Glomerular endothelial cell (primary cell): Measurements from ENCODE around the gene TERB1. TPM values are rescaled to one million over a fixed set of nuclear protein-coding genes. Genes with fewer than 3 reads are reported as not detected.

Source experiments
- DNase-seq: peaks from one replicate; pipeline ENCODE4 v3.0.0-alpha.2; 2011; ENCODE audit warnings: low read depth, low spot score; ENCODE audit errors: extremely low read depth
- total RNA-seq: library from RNA; depleted of rRNA; stranded (reverse); fragments of >200 nt; gene quantifications from 2 replicates; pipeline ENCODE4 v1.2.3, GENCODE V29; 2015

The TERB1 gene
- total RNA-seq, 1 donor from 2014 or later = not detected

DNA sequence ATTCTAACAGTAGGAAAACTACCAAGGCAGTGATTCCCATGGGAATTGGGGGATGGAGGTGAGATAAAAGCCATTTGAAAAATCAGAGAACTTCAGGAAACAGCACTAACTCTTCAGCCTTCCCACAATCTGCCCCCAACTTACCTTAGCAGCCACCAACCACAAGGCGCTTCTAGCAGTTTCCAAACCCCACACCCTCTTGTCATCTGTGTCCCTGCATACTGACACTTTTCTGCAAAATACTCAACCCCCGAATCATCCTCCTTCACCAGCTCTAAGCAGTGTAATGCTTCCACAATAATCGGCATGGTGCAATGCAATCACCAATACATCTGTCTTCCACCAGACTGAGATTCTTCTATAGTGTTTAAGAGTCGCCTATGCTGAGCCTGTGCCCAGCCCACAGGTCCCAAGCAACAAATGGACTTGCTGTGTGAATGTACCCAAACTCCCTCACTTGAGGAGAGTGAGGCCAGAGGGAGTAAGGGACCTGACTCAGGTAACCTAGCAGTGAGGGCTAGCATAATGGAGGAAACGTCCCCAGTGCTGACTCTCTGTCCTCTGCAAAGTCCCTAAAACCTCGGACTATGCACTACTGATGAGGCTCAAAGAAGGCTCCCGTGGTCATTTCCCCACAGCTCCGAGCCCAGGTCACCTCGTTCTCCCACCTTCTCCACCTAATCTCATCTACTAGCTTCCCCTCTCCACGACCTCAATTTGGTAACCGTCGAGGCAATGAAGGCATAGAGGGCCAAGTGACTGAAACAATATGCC, 50.9 kb downstream of the TERB1 start:
- DNase-seq = no peak

DNA sequence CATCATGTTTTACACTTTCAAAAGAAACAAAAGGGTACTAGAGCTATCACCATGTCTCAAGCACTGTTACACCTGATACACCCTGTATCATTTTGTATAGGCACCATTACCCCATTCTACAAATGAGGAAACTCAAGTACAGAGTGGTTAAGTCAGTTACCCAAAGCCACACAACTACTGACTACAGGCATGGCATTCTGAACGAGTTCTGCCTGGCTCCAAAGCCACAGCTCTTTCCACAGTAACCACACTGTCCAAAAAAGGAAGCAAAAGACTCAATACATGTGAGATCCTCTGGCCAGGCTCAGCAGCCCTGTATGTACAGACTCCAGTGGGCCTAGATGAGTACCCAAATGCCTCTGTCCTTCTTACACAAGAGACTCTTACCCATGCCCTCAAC, 54.7 kb downstream of the TERB1 start:
- DNase-seq = no peak

DNA sequence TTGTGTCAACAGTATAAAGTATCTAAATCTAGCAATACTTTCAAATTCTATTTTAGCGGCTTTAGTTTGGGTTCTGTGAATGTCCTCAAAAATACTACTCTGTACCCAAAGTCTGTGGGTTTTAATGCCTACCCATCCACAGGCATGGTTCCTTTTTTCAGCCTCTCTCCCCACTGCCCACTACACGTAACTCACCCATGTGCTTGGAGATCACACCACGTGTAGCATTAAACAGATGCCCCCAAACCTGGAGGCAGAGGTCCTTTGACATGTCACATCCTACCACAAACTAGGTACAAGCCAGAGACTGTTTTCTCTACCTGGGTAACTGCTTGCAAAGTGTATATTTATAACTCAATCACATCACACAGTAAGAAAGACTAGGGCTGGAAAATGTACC, 55.3 kb downstream of the TERB1 start:
- no peak for DNase-seq

DNA sequence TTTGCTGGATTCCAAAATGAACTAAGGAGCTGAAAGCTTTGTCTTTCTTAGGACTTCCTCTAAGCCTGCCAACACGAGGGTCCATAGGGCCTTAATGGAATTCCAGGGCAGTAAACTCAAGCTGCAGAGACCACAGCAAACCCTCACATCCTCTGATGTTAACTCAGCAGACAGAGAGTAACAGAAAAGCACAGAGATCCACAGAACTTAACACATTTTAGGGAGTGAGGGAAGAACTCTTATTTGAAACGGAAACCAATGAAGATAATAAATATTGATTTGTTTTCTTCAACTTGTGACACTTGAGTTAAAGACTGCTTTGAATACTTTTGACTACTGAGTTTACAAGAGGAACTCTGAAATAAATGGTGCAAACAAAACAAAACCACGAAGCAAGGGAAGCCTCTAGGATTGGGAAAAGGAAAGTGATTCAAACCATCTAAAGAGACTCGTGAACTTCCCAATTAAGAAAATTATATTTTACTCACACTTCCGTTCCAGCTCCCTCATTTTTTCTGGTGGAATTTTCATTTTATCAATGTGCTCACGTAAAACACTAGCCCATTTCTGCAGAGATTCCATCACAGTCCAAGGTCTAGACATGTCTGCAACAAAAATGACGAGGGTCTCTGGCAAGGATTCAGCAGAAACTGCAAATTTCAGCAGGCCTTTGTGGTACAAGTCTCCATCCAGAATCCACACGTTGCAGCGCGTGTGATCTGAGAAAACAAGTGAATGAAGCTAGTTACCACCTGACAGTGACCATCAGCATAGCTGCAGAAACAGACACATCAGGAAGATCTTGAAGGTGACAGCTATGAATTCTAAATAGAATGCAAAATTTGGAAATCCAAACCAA, 59.2 kb downstream of the TERB1 start:
- no peak for DNase-seq

DNA sequence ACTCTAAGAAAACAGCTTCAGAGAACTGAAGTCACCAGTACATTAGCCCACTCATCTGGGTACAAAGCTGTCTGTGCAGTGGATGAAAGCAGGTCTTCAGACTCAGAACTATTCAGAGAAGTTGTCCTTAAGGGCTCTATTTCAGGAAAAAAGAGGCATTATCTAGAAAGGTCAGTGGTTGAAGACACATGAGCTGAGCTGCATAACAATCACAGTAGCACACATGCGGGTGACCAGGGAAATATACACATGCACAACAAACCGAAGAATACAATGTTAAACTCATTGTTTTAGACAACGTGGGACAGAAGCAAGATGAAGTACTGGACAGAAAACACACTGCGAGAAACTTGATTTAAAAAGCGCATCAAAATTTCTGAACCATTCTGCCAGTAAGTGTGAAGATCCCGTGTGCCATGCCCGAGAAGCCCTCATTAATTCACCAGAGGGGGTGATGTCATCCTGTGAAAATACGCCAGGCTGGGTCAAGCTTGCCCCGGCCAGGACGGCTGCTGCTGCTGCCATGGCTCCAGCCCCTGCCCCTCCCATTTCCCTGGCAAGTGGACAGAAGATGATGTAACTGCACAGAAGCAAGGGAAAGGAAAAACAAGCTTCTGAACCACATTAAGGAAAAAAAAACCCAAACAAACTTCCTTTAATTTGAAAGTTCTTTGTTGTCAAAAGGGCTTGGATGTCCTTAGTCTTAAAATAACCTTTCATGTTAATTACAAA, 60.0 kb downstream of the TERB1 start:
- DNase-seq = peak; percentile 57

DNA sequence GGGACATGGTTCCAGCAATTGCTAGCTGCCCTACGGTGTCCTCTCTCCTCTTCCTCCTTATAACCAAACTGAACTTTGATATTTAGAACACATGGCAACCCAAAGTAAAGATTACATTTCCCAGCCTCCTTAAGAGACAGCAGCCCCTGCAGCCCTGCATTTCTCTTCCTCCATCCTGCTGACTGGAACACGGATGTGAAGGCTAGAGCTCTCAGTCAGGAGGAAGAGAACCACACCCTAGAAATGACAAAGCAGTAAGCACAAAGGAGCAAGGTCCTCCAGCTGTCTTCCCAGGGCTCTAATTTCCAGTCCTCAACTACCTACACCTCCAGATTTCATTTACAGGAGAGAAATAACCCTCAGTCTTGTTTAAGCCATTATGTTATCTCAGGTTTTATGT, 60.9 kb downstream of the TERB1 start:
- no peak for DNase-seq

DNA sequence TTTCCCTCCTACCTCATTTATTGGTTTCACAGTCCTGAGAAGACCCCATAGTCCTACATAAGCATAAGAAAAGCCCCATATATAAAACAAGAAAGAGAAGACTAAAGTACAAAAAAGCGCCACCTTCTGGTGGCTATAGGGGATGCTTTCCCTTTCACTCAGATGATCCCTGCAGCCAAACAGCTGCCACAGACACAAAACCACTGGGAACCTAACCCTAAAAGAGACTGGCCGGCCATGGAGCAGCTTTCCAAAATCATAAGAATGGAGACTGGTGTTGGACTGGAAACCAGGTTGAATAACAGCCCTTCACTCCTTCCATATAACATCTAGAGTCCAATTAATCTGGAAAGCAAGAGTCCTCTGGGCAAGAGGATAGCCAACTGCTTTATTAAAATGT, 61.4 kb downstream of the TERB1 start:
- DNase-seq = no peak

DNA sequence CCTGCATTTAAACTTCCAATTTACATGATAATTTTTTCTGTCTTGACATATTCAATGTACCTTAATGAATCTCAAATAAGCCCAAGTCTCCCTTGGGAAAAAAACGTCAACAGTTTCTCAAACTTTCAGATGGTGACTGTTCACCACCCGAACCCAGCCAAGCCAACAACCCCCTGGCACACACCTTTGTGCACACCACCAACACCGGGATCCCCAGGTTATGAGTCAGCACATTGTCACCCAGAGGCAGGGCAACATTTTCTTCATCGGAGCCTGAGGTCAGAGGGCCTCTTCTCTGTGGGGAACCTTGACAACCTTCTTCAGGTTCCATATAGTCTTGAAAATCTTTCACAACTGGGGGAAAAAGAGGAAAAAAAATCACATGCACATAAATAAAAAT, 65.5 kb downstream of the TERB1 start:
- no peak for DNase-seq

DNA sequence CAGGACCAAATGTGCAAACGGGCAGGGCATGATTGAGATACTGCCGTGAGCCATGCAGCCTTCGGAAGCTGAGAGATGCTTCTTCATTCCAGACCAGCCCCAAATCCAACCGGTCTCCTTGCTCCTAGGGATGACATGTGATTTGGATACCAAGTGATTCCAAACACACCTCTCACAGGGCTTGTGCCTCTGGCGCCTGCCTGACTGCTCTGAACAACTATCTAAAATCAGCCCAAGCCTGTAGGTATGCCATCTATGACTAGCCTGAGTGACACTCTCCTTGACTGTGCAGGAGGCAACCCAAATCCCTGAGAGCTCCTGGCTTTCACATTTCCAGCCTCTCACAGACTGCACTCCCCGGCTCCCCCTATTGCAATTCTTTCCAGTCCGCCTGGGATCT, 70.3 kb downstream of the TERB1 start:
- DNase-seq = no peak

DNA sequence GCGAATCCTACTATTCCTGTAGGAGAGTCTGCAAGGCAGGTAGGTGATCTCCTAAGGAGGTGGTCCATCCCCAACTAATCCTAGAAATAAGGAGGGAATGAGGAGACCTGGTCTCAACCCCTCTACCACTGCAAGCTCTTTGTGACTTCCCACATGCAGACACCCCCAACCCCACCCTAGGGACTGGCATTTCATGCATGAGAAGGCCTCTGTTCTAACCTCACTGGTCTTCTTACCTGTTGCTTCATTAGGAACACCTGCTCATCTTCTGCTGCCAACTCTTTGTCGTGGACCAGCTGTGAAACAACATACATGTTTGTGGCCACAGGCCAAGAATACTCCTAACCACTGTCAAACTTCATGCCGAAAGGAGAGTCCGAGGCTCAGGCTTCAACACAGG, 72.6 kb downstream of the TERB1 start:
- DNase-seq = no peak

DNA sequence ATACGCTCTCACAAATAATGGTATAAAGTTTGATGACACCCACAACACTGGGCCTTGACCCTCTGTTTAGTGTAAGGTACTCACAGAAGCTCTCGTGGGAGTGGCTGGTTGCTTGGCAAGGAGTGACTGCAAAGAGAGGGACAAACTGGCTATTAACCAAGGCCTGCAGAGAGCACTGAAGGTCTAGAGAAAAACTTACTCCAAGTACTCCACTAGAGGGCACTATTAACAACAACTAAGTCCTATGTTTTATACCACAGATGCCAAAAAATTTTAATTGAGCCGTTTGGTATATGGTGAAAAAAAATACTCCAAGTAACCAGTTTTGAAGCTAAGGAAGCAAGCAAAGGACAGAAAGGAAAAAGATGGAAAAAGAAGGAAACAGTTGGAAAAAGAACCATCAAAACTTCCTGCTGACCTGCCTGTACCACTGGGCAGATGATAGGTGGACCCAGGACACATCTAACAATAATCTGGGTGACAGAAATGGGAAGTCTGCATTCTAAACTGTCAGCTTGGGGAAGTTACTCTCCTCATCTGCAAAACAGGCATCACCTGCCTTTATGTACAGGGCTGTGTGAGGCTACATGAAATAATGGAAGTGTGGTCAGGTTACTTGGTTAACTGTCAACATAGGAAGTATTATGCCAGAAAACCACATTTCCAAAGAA, 73.1 kb downstream of the TERB1 start:
- DNase-seq = peak; percentile 31

DNA sequence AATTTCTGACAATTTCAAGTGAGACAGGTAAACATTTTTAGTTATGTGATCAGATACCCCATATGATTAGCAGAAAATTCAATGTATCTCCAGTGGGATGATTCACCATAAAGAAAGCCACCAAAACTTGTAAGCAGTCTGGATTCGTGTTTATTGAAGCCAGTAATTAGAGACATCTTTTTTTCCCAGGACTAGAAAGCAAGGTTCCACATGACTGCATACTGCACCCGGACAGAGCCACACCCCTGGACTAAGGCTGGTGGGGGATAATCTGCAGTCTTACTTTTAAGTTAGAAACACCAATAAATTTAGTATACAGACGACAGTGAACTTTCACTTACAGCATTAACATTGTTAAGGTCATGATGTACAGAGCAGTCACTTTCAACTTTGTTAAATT, 80.6 kb downstream of the TERB1 start:
- no peak for DNase-seq

DNA sequence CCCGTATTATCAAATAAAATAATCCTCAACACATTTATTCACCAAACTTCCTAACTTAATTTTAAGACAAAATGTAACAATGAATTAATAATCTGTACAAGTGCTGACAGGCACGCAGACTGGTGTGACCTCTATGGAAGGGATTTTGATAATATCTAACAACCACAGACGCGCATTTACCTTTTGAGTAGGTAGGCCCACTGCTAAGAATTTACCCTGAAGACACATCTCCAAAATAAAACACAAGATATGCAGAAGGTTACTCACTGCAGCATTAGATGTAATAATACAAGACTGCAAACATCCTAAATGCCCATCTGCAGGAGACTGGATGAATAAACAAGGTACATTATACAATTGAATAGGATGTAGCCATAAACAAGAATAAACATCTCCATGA, 82.1 kb downstream of the TERB1 start:
- no peak for DNase-seq

DNA sequence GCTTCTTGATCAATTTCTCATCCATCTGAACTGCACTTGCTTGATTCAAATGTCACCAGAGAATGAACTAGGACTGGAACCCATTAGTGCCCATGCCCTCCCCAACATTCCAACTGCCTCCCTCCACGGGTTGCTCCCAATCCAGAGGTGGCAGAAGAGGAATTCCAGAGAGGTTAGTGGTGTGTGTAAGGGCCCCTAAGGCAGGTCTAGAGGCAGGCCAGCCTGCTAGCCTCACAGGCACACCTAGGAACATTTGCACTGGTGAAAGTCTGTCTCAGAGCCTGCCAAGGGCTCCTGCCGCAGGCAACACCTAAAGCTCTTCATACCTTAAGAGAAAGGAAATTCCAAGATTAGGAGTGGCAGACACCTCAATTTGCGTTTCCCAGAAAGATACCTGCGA, 83.6 kb downstream of the TERB1 start:
- DNase-seq = no peak

DNA sequence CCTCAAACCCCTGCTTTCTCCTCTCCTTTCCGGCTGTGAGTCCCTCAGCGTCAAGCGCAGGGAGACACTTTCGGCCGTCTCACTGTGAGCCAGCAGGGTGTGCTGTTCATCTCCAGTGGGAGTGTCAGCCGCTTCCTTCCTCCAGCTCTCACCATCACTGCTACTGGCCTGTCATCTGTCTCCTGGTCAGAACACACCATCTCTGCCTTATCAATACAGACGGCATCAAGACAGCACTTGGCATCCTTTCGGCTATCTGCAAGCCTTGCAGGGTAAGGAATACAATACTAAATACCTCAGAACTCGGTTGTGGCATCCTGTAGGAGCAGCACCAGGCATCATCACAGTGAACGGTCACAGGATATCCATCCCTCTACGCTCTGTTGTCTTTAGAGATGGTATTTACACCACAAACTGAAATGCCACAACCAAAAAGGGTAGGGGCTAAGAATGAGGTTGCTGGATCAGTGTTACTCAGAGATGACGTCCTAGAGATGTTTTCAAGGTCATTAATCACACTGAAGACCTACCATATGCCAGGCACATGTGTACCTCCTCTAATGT, 84.2 kb downstream of the TERB1 start:
- no peak for DNase-seq

DNA sequence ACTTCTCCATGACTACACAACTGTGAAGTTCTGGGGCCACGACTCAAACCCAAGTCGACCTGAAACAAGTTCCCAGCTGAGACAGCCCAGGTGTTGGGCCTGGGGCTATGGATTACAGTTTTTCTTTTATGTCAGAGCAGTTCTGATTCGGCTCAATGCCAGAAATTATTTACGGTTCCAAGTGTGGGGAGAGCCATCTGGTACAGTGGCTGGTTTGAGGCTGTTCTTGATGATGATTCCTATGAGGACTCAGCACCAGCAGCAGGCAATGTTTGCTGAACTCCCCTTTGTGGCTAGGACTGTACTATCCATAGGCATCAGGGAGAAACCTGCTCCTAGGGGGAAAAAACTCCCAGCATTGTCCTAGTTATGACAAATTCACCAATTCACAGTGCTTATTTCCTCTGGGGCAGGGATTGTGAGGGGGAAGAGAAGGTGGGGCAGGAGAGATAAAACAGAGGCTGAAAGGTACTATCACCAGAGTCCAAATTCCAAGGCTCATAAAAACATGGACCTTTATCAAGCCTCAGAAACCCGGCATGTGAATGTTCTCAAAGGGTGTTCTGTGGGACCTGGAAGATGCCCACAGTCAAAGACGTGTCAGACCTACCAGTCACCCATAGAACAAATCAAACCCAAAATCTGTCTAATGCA, 86.6 kb downstream of the TERB1 start:
- DNase-seq = no peak

DNA sequence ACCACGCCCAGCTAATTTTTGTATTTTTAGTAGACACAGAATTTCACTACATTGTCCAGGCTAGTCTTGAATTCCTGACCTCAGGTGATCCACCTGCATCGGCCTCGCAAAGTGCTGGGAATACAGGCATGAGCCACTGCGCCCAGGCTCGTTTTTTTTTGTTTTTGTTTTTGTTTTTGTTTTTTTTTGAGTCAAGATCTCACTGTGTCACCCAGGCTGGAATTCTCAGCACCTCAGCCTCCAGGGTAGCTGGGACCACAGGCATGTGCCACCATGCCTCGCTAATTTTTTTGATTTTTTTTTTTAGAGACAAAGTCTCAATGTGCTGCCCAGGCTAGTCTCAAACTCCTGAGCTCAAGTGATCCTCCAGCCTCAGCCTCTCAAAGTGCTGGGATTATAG, 87.3 kb downstream of the TERB1 start:
- no peak for DNase-seq

DNA sequence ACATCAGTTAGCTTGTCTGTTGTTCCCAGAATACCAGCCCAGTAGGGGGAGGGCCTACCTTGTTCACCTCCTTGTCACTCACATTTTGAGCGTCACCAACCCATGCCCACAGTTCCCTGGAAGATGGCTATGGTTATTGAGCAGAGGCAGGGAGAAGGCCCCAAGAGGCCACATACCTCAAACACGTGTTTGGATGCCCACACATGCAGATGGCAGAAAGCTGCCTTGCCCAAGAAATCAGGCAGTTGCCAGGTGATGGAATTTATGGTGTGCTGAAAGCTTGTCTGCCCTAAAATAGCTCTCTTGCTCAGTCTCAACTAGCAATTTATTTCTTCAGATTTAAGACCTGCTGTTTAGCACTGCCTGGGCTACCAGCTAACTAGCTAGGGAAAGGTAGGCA, 88.3 kb downstream of the TERB1 start:
- no peak for DNase-seq

DNA sequence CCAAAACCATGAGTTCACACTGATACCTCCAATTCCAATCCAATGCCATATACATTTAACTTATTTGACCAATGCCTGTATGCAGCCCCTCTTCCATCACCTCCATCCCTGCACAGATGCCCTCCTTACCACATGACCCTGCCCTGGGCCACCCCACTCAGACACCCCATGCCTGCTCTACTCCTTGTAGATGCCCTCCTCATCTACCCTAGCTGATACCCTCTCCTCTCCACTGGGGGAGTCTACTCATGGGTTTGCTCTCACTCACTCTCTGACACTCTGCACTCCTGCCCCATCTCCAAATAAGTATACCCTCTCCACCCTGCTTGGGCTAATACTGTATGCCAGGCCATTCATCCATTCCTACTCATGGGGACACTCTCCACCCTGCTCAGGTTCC, 88.9 kb downstream of the TERB1 start:
- DNase-seq = no peak

DNA sequence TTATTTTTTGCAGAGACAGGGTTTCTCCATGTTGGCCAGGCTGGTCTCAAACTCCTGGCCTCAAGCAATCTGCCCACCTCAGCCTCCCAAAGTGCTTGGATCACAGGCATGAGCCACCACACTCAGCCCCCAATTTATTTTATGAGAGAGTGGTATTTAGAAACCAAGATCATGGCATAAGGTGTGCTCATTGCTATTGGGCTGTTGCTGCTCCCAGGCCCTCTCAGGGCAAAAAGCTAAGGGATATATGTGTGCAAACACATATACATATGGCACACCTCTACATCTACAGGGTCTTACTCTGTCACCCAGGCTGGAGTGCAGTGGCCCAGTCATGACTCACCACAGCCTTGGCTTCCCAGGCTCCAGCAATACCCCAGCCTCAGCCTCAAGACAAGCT, 89.8 kb downstream of the TERB1 start:
- no peak for DNase-seq
